Heart left ventricle (tissue), 16 donors: ENCODE results near the gene SLIT3. TPM values are rescaled to one million over a fixed set of nuclear protein-coding genes. Genes with fewer than 3 reads are reported as not detected.

Source experiments
- ATAC-seq, 4 donors: fragments of 200-7000 bp; cut with Tn5 transposase; one replicate each; pipeline ENCODE4 v1.9.1; 2020 to 2022; ENCODE audit warnings: moderate library complexity in 4 of 4, mild to moderate bottlenecking in 3 of 4, moderate number of reproducible peaks in 1 of 4
- DNase-seq, 5 donors: peaks; one replicate each; pipeline ENCODE4 v3.0.0-alpha.2; 2020
- H3K27ac ChIP-seq, 12 donors: fragments of 200-600 bp; sonication (generic) in 4 of 12; one replicate each; pipeline versions ENCODE4 v1.5.0 to v1.8.0; 2016 to 2022; ENCODE audit warnings: mild to moderate bottlenecking in 2 of 12
- H3K27me3 ChIP-seq, 9 donors: fragments of 200-600 bp; sonication (generic) in 2 of 9; one replicate each; pipeline versions ENCODE4 v1.5.1 to v1.8.0; 2016 to 2022; ENCODE audit warnings: mild to moderate bottlenecking in 3 of 9
- H3K36me3 ChIP-seq, 9 donors: fragments of 200-600 bp; sonication (generic) in 2 of 9; one replicate each; pipeline versions ENCODE4 v1.5.0 to v1.8.0; 2018 to 2022; ENCODE audit warnings: mild to moderate bottlenecking in 2 of 9
- H3K4me1 ChIP-seq, 12 donors: fragments of 200-600 bp; sonication (generic) in 4 of 12; one replicate each; pipeline versions ENCODE4 v1.5.0 to v1.8.0; 2016 to 2022; ENCODE audit warnings: mild to moderate bottlenecking in 3 of 12
- H3K4me3 ChIP-seq, 12 donors: fragments of 200-600 bp; sonication (generic) in 4 of 12; one replicate each; pipeline versions ENCODE4 v1.5.0 to v1.8.0; 2017 to 2022; ENCODE audit warnings: mild to moderate bottlenecking in 9 of 12, moderate library complexity in 4 of 12
- H3K9me3 ChIP-seq, 12 donors: fragments of 200-600 bp; sonication (generic) in 4 of 12; one replicate each; pipeline versions ENCODE4 v1.5.0 to v1.8.0; 2016 to 2022; ENCODE audit warnings: mild to moderate bottlenecking in 1 of 12
- POLR2A ChIP-seq, 2 donors: fragments of 450-650 bp; IDR thresholded peaks; one replicate each; pipeline ENCODE4 v1.6.1; 2017; ENCODE audit warnings: antibody characterized with exemption in 2 of 2, mild to moderate bottlenecking in 2 of 2, moderate library complexity in 2 of 2
- WGBS, 4 donors: extraction: QIAGEN DNeasy Blood & Tissue Kit in 2 of 4; methylation state at CpG; one replicate each; pipeline versions ENCODE4 v1.1.5 to v1.1.7; 2013 to 2018; 5-methylcytosine and 5-hydroxymethylcytosine counted together
- intact Hi-C, 10 donors: fragments of 100-400 bp; cut with DNase I; formaldehyde crosslinking; loops; one replicate each; pipeline versions ENCODE4 v1.11.1 to v1.14.2; 2022
- polyA plus RNA-seq, 2 donors: library from polyadenylated mRNA; stranded (reverse); fragments of 200-250 nt; gene quantifications; one replicate each; pipeline ENCODE4 v1.2.3, GENCODE V29; 2013
- total RNA-seq, 9 donors: library from RNA; depleted of rRNA in 2 of 9; stranded (reverse); fragments of >200 nt in 2 of 9; fragmentation: NEBNext Ultra II Directional in 3 of 9; extraction: Animal tissue kit (Norgen Biotek cat#: 25700) in 3 of 9; gene quantifications; one replicate each; pipeline versions ENCODE4 v1.1.0 to v1.2.4, GENCODE V29; 2016 to 2023
- TF ChIP-seq, protein P1 (sequence below), 12 donors: fragments of 200-600 bp; sonication (generic) in 4 of 12; IDR thresholded peaks; one replicate each; pipeline versions ENCODE4 v1.5.0 to v1.8.0; 2018 to 2022; ENCODE audit warnings: antibody characterized with exemption in 12 of 12, mild to moderate bottlenecking in 5 of 12
- donor health status: ischemic (EF 13 %, LVEDD 7.1; RV severe dilation, severe dysfunction).
- donor health status: healthy with polysubstance abuse.
- donor health status: DM: no; HTN: yes; CAD: no.
- donor health status: DM: no; HTN: no; CAD: no.
- donor health status: ischemic (EF 25% LVEDD 6.9; RV normal size, moderate dysfunction).
- donor health status: ischemic (EF 25% LVEDD 5.7; RV mildly dilated, moderate dysfunction).
- donor health status: healthy.
- donor health status: DM: yes; HTN: yes; CAD: no.
- donor health status: ischemic (EF 35%, LVEDD 5.7; RV mildly dilated, moderate dysfunction).
- donor health status: nonischemic (EF 11% LVEDD 7.7; RV severe dilation, severe dysfunction).
- donor health status: DM: yes; HTN: yes; CAD: no.
- donor health status: PGD.
- donor health status: ischemic (EF 29% LVEDD 5.4; RV normal size, mild dysfunction).
- donor health status: nonischemic (EF 23%, LVEDD 6.1; RV moderate dilation, normal function).

Gene SLIT3
- total and polyA plus RNA-seq, 11 donors: 2.3 to 40.3 (median 14.4) TPM

DNA sequence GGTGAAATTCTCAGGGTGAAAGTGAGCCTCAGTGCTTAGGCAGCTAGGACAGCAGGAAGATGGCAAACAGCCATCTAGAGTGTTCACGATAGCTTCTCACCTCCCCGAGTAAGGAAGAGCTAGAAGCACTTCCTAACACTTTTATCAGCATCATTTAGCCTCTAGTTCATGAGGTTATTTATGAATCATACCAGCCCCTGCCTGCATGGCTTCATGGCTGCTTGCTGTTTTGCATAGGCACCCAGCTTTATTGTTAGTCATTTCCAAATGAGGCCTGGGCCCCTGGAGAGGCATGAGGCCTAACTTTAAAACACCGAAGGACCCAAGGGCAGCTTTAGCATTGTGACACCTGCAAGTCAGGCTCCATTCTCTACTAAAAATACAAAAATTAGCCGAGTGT is 586.9 kb downstream of the SLIT3 start:
- H3K36me3 ChIP-seq: no peaks in the 10 kb centered on the region
- no peak for ATAC-seq
- peaks cover 0 to 10% (median 0%) of the 10 kb centered on the region in 12 donors for H3K4me1 ChIP-seq
- DNase-seq: no peak
- H3K27me3 ChIP-seq: no peaks in the 10 kb centered on the region
- no peaks in the 10 kb centered on the region for H3K9me3 ChIP-seq
- H3K27ac ChIP-seq: no peak overlapping the region
- H3K4me3 ChIP-seq: no peak overlapping the region
- no peak for TF ChIP-seq POLR2A (IDR thresholded peaks at IDR 0.05)
- TF ChIP-seq, protein P1, sequence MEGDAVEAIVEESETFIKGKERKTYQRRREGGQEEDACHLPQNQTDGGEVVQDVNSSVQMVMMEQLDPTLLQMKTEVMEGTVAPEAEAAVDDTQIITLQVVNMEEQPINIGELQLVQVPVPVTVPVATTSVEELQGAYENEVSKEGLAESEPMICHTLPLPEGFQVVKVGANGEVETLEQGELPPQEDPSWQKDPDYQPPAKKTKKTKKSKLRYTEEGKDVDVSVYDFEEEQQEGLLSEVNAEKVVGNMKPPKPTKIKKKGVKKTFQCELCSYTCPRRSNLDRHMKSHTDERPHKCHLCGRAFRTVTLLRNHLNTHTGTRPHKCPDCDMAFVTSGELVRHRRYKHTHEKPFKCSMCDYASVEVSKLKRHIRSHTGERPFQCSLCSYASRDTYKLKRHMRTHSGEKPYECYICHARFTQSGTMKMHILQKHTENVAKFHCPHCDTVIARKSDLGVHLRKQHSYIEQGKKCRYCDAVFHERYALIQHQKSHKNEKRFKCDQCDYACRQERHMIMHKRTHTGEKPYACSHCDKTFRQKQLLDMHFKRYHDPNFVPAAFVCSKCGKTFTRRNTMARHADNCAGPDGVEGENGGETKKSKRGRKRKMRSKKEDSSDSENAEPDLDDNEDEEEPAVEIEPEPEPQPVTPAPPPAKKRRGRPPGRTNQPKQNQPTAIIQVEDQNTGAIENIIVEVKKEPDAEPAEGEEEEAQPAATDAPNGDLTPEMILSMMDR (IDR thresholded peaks at IDR 0.05): no peak
- intact Hi-C loops: no loop called here
- 47 to 76% (median 58%) methylated on average over 4 of the region's 4 CpGs for WGBS, 4 donors

DNA sequence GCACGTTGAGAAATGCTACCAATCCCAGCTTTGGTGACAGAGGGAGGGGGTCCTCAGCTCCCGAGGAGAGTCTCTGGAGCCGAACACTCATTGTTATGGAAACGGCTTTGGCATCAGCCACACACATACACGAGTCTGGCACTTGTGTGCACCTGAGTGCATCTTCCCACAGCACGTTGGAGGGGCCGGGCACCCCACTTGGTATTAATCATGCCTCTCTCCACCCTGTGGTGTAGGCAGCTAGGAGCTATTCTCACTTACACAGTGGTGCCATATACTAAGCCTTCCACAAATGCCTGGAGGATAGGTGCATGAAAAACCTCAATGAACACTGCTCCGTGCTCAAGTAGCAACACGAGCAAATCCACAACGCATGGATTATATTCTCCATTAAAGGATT is 587.9 kb downstream of the SLIT3 start:
- Histone ChIP-seq H3K36me3 (no peaks in the 10 kb centered on the region), H3K9me3 (no peaks in the 10 kb centered on the region), H3K27me3 (no peaks in the 10 kb centered on the region), H3K27ac (peak overlapping the region in 3 of 12 donors; percentile 22 to 32 (median 28)), H3K4me1 (peaks cover 0 to 10% (median 0%) of the 10 kb centered on the region in 12 donors), H3K4me3 (no peak overlapping the region)
- DNase-seq (peak in 1 of 5 donors; percentile 9), ATAC-seq (no peak)
- WGBS, 4 donors: 80 to 86% (median 82%) methylated on average over 10 of the region's 10 CpGs
- TF ChIP-seq POLR2A (IDR thresholded peaks at IDR 0.05): no peak
- TF ChIP-seq, protein P1 (IDR thresholded peaks at IDR 0.05): no peak
- intact Hi-C loops: no loop called here

DNA sequence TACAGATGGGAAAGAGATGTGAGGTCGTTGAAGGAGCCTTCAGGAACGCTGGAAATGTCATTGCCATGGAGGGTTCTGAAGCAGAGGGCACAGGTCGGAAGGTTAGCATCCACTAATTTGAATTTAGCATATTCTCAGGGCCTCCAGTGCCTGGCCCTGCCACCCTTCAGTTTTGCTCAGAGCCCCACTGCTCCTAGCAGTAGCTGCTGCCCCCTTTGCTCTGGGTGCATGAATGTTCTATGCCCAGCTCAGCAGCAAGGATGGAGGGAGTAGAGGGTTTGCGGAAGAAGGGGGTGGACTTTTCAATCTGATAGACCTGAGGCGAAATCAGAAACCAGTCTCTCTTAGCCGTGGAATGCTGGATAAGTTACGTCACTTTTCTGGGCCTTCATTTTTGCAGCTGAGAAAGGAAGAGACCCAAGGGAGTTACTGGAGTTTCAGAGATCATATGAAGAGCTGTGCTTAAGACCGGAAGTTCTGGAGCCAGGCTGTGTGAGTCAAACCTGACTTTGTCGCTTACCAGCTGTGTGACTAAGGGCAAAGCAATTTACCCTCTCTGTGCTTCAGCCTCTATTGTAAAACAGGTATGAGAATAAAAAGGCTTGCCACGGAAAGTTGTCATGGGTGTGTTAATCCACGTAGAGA is 588.5 kb downstream of the SLIT3 start:
- 61 to 65% (median 65%) methylated on average over 11 of the region's 11 CpGs for WGBS, 4 donors
- DNase-seq (peak in 3 of 5 donors; percentile 27 to 53 (median 33)), ATAC-seq (peak; percentile 27 to 93 (median 75))
- Histone ChIP-seq H3K4me1 (peaks cover 0 to 10% (median 0%) of the 10 kb centered on the region in 12 donors), H3K9me3 (no peaks in the 10 kb centered on the region), H3K27ac (peak overlapping the region in 4 of 12 donors; percentile 19 to 32 (median 25)), H3K36me3 (no peaks in the 10 kb centered on the region), H3K27me3 (no peaks in the 10 kb centered on the region), H3K4me3 (no peak overlapping the region)
- intact Hi-C loops: no loop called here
- no peak for TF ChIP-seq POLR2A (IDR thresholded peaks at IDR 0.05)
- TF ChIP-seq, protein P1 (IDR thresholded peaks at IDR 0.05): no peak

DNA sequence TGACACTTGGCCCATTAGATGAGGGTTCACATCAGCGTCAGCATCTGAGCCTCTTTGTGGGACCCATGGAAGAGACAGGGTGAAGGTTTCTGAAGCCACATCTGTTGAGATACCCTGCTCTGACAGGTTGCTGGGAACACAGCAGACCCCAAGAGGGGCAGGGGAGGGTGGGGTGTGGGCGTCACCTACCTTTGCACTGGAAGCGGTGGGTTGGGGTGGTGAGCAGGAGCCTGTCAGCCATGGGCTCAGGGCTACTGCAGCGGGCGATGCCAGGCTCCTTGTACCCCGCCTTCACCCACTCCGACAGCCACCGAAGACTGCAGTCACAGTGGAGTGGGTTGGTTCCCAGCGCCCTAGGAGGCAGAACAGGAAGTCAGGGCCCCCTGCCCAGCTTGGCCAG is 590.2 kb downstream of the SLIT3 start:
- Histone ChIP-seq H3K27me3 (no peaks in the 10 kb centered on the region), H3K9me3 (no peaks in the 10 kb centered on the region), H3K27ac (no peak overlapping the region), H3K4me1 (peaks cover 0 to 10% (median 0%) of the 10 kb centered on the region in 12 donors), H3K4me3 (no peak overlapping the region), H3K36me3 (no peaks in the 10 kb centered on the region)
- intact Hi-C loops: no loop called here
- WGBS, 4 donors: 95 to 97% (median 95%) methylated on average over 9 of the region's 9 CpGs
- ATAC-seq (no peak), DNase-seq (peak in 1 of 5 donors; percentile 12)
- no peak for TF ChIP-seq POLR2A (IDR thresholded peaks at IDR 0.05)
- TF ChIP-seq, protein P1 (IDR thresholded peaks at IDR 0.05): no peak
